ENCODE results near the gene OR51B6. TPM values are rescaled to one million over a fixed set of nuclear protein-coding genes. Genes with fewer than 3 reads are reported as not detected.

OR51B6 gene
- total RNA-seq, 4 donors from 2014 or later, result not detected

DNA sequence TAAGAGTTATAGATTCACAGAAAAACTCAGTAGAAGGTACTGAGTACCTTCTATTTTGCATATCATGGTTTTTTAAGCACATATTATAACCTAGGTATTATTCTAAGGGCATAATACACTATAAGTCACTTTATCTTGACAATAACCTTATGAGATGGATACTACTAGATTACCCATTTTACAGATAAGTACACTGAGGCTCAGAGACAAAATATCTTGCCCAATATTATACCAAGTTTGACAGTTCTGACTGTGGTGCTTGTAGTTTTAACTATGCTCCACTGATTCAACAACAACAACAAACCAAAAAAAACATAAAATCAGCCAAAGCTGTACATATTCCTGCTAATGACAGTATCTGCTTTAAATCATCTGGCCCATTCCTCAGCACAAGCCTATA lies 42.8 kb downstream of the OR51B6 start:
- Histone ChIP-seq H3K27me3 (no peaks in the 10 kb centered on the region), H3K9me3 (no peaks in the 10 kb centered on the region), H3K27ac (no peak overlapping the region), H3K4me3 (replicated peaks in 1 of 3) (no peak overlapping the region), H3K4me1 (no peaks in the 10 kb centered on the region), H3K36me3 (no peaks in the 10 kb centered on the region)
- TF ChIP-seq POLR2A (IDR thresholded peaks at IDR 0.05) (no peak), CTCF (IDR thresholded peaks at IDR 0.05) (no peak)
- intact Hi-C loops (cut with DNase I), result no loop called here
- DNase-seq, result no peak

DNA sequence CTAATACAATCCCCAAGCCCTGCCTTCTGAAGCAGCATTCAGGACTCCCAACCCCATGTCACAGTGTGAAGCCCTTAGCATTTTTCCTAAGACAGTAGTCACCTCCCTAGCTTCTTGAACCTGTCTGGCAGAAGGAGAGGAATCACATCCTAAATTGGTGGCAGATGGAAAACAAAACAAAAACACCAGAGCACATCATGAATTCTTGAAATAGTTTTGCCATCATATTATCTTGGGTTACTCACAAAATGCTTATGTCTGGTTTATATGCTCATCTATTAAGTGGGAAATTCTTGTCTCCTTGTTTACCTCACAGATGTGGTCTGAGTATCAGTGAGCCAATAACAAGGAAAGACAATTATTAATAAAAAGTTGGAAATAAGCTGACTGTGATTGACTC lies 47.6 kb downstream of the OR51B6 start:
- TF ChIP-seq CTCF (IDR thresholded peaks at IDR 0.05), result no peak
- no peak for TF ChIP-seq POLR2A (IDR thresholded peaks at IDR 0.05)
- DNase-seq, result no peak
- Histone ChIP-seq H3K4me3 (replicated peaks in 1 of 3) (no peak overlapping the region), H3K27ac (no peak overlapping the region), H3K27me3 (no peaks in the 10 kb centered on the region), H3K4me1 (no peaks in the 10 kb centered on the region), H3K36me3 (no peaks in the 10 kb centered on the region), H3K9me3 (no peaks in the 10 kb centered on the region)
- intact Hi-C loops (cut with DNase I), result no loop called here

Small RNA genes lying within 50 kb of the gene (small RNA-seq; reads per million reads assigned to genes)
- gene AC104389.3, result not detected

Other genes starting within 250 kb of the OR51B6 start
- gene OR52A5, start 213.2 kb upstream of the OR51B6 start, total RNA-seq, result not detected
- not detected for gene OR52A1, start 196.8 kb upstream of the OR51B6 start, total RNA-seq
- not detected for gene OR51V1, start 150.8 kb upstream of the OR51B6 start, total RNA-seq
- gene HBB, start 124.4 kb upstream of the OR51B6 start, total RNA-seq, result 100 to 1,000 TPM in 2 of 4 donors, 10 to 100 TPM in 1, 1 to 10 TPM in 1; 2.5 to 214 (median 107) TPM
- 1 to 10 TPM in 1 of 4 donors, not detected in 3; 1.0 TPM for gene HBD, start 117.0 kb upstream of the OR51B6 start, total RNA-seq
- not detected for gene HBG1, start 101.7 kb upstream of the OR51B6 start, total RNA-seq
- not detected for gene HBG2, start 96.7 kb upstream of the OR51B6 start, total RNA-seq
- 1 to 10 TPM in 1 of 4 donors, not detected in 3; 1.2 TPM for gene HBE1, start 81.6 kb upstream of the OR51B6 start, total RNA-seq
- not detected for gene OR51B4, start 49.6 kb upstream of the OR51B6 start, total RNA-seq
- gene OR51B2, start 27.2 kb upstream of the OR51B6 start, total RNA-seq, result not detected
- 1 to 10 TPM in 1 of 4 donors, under 1 TPM in 1, not detected in 2; 0.78 to 1.2 TPM for gene OR51B5, start 8.0 kb upstream of the OR51B6 start, total RNA-seq
- not detected for gene OR51M1, start 32.3 kb downstream of the OR51B6 start, total RNA-seq
- gene OR51Q1, start 70.6 kb downstream of the OR51B6 start, total RNA-seq, result not detected
- under 1 TPM in 2 of 4 donors, not detected in 2; 0.33 to 0.93 TPM for gene OR51I1, start 90.0 kb downstream of the OR51B6 start, total RNA-seq
- not detected for gene OR51I2, start 97.8 kb downstream of the OR51B6 start, total RNA-seq
- gene OR52D1, start 137.2 kb downstream of the OR51B6 start, total RNA-seq, result not detected
- 1 to 10 TPM in 3 of 4 donors, under 1 TPM in 1; 0.56 to 2.0 (median 1.6) TPM for gene UBQLN3, start 158.4 kb downstream of the OR51B6 start, total RNA-seq
- 1 to 10 TPM in 2 of 4 donors, under 1 TPM in 2; 0.54 to 2.0 (median 0.87) TPM for gene UBQLNL, start 165.2 kb downstream of the OR51B6 start, total RNA-seq
- gene OR52H1, start 197.0 kb downstream of the OR51B6 start, total RNA-seq, result 1 to 10 TPM in 3 of 4 donors, under 1 TPM in 1; 0.78 to 2.8 (median 1.1) TPM
- not detected for gene OR52B6, start 229.4 kb downstream of the OR51B6 start, total RNA-seq
- gene TRIM6, start 245.1 kb downstream of the OR51B6 start, total RNA-seq, result 1 to 10 TPM; 7.1 to 9.6 (median 9.2) TPM